ENCODE results near the gene NLRP3. TPM values are rescaled to one million over a fixed set of nuclear protein-coding genes. Genes with fewer than 3 reads are reported as not detected.
A peak's percentile ranks its signal among the peaks of the same experiment; 100 is the strongest.
"Not testable (repeated sequence)": the region's sequence is repeated elsewhere in the genome, so short reads cannot be mapped to it uniquely, and the experiment has no call there.

NLRP3 gene
- total RNA-seq = 4.0 TPM
- not detected for polyA plus RNA-seq (ENCODE audit: insufficient read depth, low read depth, low replicate concordance)
- long read RNA-seq, donor 1 = 0 reads
- long read RNA-seq, donor 2, full-length matches to known transcripts = 2 of 2 reads
- long read RNA-seq, donor 2, partial matches to known transcripts = 0 of 2 reads
- long read RNA-seq, donor 2, other reads (novel, unspliced or antisense) = 0 of 2 reads
- long read RNA-seq, donor 3 = 0 reads
- long read RNA-seq, donor 4 = 0 reads
- long read RNA-seq, donor 5 = 0 reads
- long read RNA-seq, donor 6 = 0 reads
- long read RNA-seq, donor 7, partial matches to known transcripts = 0 of 4 reads
- long read RNA-seq, donor 7, other reads (novel, unspliced or antisense) = 2 of 4 reads
- long read RNA-seq, donor 8 = 0 reads
- long read RNA-seq, donor 9 = 0 reads
- long read RNA-seq, donor 10 = 0 reads

- H3K9ac ChIP-seq (ENCODE audit: low read length in 3 of 3) = peak within 1 kb of the TSS in 1 of 3 donors; percentile 9
- no peak for FAIRE-seq
- peak in 2 of 5 donors; percentile 13 to 31 for DNase-seq
- H3K27ac ChIP-seq (ENCODE audit: low read depth in 2 of 2, low read length in 2 of 2) = no peak within 1 kb of the TSS
- H3K4me1 ChIP-seq (ENCODE audit: control insufficient read depth in 2 of 3, insufficient read depth in 2 of 3, low read depth in 1 of 3, low read length in 3 of 3) = no peaks in the 10 kb centered on the region
- no peaks in the 10 kb centered on the region for H3K9me3 ChIP-seq (ENCODE audit: control insufficient read depth in 2 of 3, insufficient read depth in 1 of 3, low read length in 3 of 3)
- intact Hi-C loops (cut with DNase I) = no loop called here
- no peak for TF ChIP-seq CTCF (IDR thresholded peaks at IDR 0.05; ENCODE audit: borderline replicate concordance, extremely low read depth, insufficient read depth)
- H3K4me3 ChIP-seq (ENCODE audit: low read length in 3 of 3) = peak within 1 kb of the TSS in 2 of 3 donors; percentile 30 to 48
- no peaks in the 10 kb centered on the region for H3K36me3 ChIP-seq (ENCODE audit: control insufficient read depth in 2 of 3, insufficient read depth in 3 of 3, low read length in 3 of 3)
- no peaks in the 10 kb centered on the region for H3K27me3 ChIP-seq (ENCODE audit: control insufficient read depth, insufficient read depth, low read length)
Observed at GRCh38 chr1:247415423-247416361, at the start of gene NLRP3. Gene NLRP3, plus strand, starts transcription at chr1:247416173. Its CDS starts 2,628 bp downstream, at chr1:247418801.

DNA sequence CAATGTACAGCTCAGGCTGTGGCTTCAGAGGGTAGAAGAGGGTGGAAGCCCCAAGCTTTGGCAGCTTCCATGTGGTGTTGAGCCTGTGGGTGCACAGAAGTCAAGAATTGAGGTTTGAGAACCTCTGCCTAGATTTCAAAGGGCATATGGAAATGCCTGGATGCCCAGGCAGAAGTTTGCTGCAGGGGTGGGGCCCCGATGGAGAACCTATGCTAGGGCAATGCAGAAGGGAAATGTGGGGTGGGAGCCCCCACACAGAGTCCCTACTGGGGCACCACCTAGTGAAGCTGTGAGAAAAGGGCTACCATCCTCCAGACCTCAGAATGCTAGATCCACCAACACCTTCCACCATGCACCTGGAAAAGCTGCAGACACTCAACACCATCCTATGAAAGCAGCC lies 49.6 kb upstream of the NLRP3 start:
- H3K27ac ChIP-seq (ENCODE audit: low read depth in 2 of 2, low read length in 2 of 2); intact Hi-C loops (cut with DNase I); H3K9me3 ChIP-seq (ENCODE audit: control insufficient read depth in 2 of 3, insufficient read depth in 1 of 3, low read length in 3 of 3); H3K27me3 ChIP-seq (ENCODE audit: control insufficient read depth, insufficient read depth, low read length); H3K9ac ChIP-seq (ENCODE audit: low read length in 3 of 3); H3K4me3 ChIP-seq (ENCODE audit: low read length in 3 of 3); FAIRE-seq; H3K4me1 ChIP-seq (ENCODE audit: control insufficient read depth in 2 of 3, insufficient read depth in 2 of 3, low read depth in 1 of 3, low read length in 3 of 3); H3K36me3 ChIP-seq (ENCODE audit: control insufficient read depth in 2 of 3, insufficient read depth in 3 of 3, low read length in 3 of 3); DNase-seq: not testable (repeated sequence)

DNA sequence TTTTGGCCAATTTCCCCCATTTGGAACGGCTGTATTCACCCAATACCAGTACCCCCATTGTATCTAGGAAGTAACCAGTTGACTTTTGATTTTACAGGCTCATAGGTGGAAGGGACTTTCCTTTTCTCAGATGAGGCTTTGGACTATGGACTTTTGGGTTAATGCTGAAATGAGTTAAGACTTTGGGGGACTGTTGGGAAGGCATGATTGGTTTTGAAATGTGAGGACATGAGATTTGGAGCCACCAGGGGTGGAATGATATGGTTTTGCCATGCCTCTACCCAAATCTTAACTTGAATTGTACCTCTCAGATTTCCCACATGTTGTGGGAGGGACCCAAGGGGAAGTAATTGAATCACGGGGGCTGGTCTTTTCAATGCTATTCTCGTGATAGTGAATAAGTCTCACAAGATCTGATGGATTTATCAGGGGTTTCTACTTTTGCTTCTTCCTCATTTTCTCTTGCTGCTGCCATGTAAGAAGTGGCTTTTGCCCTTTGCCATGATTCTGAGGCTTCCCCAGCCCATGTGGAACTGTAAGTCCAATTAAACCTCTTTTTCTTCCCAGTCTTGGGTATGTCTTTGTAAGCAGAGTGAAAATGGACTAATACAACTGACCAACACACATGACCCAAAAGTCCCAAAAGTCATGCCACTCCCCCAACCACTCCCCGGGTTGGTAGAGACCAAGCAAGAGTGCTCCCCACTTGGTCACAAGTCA lies 48.9 kb upstream of the NLRP3 start:
- no peaks in the 10 kb centered on the region for H3K9me3 ChIP-seq (ENCODE audit: control insufficient read depth in 2 of 3, insufficient read depth in 1 of 3, low read length in 3 of 3)
- no peak for TF ChIP-seq CTCF (IDR thresholded peaks at IDR 0.05; ENCODE audit: borderline replicate concordance, extremely low read depth, insufficient read depth)
- FAIRE-seq = no peak

More for the DNA sequence above, 48.9 kb upstream of the NLRP3 start:
- DNase-seq = no peak
- no peaks in the 10 kb centered on the region for H3K4me1 ChIP-seq (ENCODE audit: control insufficient read depth in 2 of 3, insufficient read depth in 2 of 3, low read depth in 1 of 3, low read length in 3 of 3)
- H3K9ac ChIP-seq (ENCODE audit: low read length in 3 of 3) = no peak overlapping the region
- H3K4me3 ChIP-seq (ENCODE audit: low read length in 3 of 3) = no peak overlapping the region
- no peaks in the 10 kb centered on the region for H3K27me3 ChIP-seq (ENCODE audit: control insufficient read depth, insufficient read depth, low read length)
- H3K27ac ChIP-seq (ENCODE audit: low read depth in 2 of 2, low read length in 2 of 2) = peak overlapping the region in 1 of 2 donors; percentile 7
- H3K36me3 ChIP-seq (ENCODE audit: control insufficient read depth in 2 of 3, insufficient read depth in 3 of 3, low read length in 3 of 3) = no peaks in the 10 kb centered on the region
- intact Hi-C loops (cut with DNase I) = no loop called here
